HG03571 (cell line): ENCODE measurements around the gene MYO1G.
"Not testable (repeated sequence)": the region's sequence is repeated elsewhere in the genome, so short reads cannot be mapped to it uniquely, and the experiment has no call there.

Experiments
- ATAC-seq: cut with Tn5 transposase; IDR thresholded peaks from one replicate; pipeline ENCODE4 v1.9.1; 2021; ENCODE audit not compliant: unreplicated experiment

The MYO1G gene

DNA sequence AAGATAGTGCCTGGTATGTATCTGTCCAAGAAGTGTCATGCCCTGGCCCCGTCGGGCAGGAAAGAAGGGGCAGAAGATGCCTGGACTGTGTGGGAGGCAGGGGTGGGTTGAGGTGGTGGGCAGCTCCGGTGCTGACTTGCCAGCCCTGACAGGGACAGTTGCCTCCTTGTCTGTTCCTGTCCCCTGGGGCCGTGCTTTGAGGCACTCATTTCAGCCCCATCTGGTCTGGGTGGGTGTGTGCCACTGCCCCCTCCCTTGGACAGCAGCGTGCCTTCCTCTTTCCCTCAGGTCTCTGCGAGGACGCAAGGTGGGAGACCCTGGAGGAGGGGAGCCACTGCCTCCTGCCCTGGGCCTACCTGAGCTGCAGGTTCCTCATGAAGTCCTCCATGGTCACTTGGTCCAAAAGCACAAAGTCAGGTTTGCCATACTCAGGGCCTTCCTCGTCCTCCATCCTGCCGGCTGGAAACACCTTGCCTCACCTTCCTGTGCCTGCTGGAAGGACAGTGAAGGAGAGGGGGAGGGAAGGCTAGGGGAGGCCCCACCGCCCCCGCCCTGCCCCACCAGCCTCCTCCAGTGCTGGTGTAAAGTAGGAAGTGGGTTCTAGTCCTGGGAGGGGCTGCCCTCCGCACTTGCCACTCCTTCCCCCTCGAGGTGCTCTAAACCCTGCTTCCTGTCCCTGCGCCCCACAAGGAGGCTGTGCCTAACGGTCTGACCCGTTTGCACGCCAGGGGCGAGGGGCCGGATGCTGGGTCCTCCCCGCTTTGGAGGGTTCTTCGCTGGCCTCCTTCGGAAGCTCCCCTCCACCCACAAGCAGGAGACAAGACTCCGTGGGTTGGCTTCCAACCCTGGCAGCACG is at the start of gene MYO1G:
Gene MYO1G (minus strand): TSS at position 505 of the 856 bp plus-strand sequence. CDS start 54 bp downstream, at position 451.
- peak; percentile 65 for ATAC-seq

DNA sequence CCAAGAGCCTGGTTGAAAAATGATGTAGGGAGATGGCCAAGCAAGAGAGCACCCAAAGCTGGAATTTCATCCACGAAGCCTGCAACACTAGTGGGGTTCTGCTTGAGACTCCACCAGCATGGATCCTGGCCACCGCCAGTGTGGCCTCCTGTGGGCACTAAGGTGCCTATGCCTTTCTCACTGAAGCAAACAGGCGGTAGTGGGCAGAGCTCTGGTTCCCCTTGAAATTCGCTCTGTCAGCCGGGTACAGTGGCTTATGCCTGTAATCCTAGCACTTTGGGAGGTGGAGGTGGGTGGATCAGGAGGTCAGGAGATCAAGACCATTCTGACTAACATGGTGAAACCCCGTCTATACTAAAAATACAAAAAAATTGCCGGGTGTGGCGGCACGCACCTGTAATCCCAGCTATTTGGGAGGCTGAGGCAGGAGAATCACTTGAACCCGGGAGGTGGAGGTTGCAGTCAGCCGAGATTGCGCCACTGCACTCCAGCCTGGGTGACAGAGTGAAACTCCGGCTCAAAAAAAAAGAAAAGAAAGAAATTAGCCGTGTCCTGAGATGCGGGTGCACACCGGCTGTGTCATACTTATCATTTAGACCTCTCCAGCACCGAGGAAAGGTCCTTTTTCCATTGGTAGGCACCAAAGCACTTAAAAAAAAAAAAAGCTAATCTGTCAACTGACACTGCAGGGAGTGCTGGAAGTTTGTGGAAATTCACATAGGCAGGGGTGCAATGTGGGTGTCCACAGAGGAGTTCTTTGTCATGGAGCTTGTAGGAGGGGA is 49.5 kb upstream of the MYO1G start:
- ATAC-seq: no peak

GRCh38 chr7:45027774-45028114 is 48.9 kb upstream of the MYO1G start:
- ATAC-seq: peak; percentile 21

- peak; percentile 44 for ATAC-seq
These were observed 48.4 kb upstream of the MYO1G start for GRCh38 chr7:45026984-45027773.

DNA sequence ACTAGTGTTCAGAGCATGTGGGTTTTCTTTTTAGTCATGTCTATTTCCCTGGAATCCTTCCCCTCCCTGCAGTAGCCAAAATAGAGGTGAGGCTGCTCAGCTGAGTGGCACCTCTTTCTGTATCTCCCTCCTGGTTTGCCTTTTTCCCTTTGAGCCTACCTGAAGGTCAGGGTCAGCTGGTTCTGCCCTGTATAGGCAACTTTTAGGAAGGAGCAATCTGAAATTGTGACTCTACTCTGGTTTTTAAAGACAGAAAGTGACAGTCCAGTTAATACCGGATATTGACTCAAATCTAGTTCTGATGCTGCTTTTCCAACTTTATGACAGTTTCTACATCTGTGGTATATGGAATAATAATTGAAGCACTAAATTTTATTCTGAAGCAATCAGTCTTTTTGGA is 47.2 kb upstream of the MYO1G start:
- ATAC-seq: no peak

DNA sequence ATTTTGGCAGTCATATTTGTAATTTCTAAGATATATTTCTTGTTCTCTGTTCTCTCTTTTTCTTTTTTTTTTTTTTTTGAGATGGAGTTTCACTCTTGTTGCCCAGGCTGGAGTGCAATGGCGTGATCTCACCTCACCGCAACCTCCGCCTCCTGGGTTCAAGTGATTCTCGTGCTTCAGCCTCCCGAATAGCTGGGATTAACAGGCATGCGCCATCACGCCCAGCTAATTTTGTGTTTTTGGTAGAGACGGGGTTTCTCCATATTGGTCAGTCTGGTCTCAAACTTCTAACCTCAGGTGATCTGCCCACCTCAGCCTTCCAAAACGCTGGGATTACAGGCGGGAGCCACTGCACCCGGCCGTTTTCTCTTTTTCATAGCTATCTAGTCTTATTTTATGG is 46.7 kb upstream of the MYO1G start:
- not testable (repeated sequence) for ATAC-seq

DNA sequence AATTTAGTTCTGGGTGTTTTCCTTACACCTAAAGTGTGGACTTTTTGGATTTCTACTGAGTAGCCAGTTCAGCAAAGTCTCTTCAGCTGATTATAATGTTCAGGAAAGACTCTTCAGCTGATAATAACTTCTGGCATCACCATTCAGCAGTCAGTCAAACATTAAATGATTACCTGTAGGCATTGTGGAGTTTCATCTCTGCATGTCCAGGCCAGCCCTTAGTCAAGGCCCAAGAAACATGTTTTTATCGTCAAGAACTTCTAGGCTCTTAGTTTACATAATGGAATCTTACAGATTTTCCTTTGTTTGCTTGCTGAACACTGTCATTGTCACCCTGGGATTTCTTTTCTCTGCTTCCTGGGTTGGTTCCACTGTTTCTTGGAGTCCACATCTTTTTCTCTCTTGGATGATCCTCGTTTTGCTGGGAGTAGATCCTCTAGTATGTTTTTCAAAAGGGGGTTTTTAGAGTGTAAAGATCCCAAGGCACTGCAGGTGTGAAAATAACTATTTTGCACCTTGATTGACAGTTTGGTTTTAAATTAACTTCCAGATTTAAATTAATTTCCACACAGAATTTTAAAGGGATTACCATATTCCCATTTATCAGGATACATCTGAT is 45.4 kb upstream of the MYO1G start:
- ATAC-seq: no peak

DNA sequence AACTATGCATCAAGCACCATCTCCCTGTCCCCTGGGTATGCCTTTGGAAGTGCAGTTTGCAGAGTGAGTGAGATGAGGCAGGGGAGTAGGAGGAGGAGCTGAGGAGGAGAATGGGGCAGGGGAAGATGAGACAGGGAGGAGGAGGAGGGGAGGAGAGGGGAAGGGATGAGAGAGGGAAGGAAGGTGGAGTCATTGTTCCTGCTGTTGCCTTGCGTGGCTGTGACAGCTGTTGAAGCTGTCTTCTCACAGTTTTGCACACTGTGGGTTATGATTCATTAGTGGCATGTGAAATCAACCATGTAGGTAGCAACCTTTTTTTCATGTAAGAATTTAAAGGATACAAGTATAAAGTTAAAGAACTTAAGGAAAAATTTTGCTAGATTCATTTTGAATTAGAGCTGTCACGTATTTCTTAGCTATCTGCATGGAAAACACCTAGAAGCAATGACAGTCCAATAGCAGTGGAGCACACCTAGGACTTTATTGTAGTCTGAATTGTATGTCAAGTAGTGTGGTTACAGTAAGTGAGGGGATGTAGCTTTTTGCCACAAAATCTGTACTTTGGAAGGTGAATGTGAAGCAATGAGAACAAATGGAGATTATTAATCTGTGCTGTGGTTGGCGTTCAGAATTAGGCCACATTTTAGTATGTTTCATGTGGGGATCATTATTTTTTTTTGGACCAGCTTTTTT is 42.9 kb upstream of the MYO1G start:
- no peak for ATAC-seq

GRCh38 chr7:45020915-45021314 is 42.1 kb upstream of the MYO1G start:
- no peak for ATAC-seq

GRCh38 chr7:45017253-45017652 is 38.4 kb upstream of the MYO1G start:
- ATAC-seq: no peak

DNA sequence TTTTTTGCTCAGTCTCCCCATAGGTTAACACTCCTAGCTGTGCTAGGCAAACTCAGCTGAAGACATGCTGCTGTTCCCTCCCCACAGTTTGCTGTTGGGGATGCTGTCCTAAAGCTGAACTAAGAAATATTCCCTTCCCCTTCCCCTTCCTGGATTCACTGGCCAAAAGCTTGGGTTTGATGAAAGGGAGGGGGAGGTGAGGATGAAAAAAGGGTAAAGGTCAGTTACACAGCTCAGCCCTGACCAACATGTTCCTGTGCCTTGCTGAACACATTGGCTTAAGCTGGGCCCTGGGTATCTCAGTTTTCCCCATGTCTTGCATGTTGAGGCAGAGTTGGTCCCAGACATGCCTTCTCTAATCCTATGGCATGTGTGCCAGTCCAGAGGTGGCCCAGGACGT is 36.5 kb upstream of the MYO1G start:
- ATAC-seq: no peak

DNA sequence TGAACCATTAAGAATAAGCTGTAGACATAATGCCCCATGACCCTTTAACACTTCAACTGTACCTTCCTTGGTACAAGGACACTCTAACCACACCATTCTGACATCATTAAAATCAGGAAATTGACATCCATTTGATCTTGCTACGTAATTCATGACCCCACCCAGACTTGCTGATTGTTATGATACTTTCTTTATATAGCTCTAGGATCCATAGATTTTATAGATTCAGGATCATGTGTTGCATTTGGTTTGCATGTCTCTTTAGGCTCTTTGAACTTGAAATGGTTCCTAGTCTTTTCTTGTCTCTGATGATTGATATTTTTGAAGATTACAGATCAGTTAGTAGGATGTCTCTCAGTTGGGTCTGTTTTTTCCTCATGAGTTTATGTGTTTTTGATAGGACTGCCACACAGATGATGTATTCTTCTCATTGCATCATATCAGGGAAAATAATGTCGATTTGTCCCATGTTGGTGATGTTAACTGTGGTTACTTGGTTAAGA is 34.7 kb upstream of the MYO1G start:
- ATAC-seq: no peak

DNA sequence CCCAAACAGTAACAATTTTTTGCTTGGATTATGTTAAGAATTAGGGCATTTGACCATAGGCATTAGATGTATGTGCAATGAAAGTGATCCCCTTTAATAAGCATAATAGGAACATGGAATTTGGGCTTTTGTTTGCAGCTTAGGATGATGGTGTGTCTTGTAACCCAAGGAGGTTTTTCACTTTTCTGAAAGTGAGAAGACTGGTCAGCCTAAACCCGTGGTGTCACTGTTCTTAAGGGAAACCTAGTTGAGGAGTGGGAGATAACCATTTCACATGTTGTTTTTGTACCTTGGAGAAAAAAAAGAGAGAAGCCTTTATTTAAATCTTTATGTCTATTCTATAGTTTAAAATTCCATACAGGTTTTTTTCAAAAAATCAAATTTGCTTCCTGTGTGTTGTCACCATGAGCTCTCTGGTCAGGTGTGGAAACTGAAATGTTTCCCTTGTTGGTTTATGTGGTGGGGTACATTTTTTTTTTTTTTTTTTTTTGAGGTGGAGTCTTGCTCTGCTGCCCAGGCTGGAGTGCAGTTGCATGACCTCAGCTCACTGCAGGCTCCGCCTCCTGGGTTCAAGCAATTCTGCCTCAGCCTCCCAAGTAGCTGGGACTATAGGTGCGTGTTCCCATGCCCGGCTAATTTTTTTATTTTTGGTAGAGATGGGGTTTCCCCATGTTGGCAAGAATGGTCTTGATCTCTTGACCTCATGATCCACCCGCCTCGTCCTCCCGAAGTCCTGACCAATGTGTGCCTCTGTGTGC is 28.9 kb upstream of the MYO1G start:
- ATAC-seq: peak; percentile 57

GRCh38 chr7:45007106-45007505 is 28.3 kb upstream of the MYO1G start:
- ATAC-seq: no peak

- ATAC-seq: no peak
These were observed 25.0 kb upstream of the MYO1G start for GRCh38 chr7:45003789-45004188.

DNA sequence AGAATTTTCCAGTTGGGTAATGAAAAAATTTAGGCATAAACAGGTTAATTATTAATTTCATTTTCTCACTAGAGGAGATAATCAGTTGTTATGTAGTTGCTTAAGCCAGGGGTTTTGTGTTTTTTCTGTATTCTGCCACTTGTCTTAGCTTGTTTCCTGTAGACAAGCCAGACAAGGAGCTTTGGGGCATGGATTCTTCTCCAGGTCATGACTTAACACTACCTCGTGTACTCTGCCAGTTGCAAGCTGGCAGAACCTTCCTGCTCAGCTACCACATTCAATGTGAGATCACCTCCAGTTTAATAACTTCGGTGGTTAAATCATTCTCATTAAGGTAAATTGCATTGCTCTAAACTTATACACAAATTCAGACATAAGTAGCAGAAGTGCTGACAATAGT is 23.0 kb upstream of the MYO1G start:
- ATAC-seq: no peak

DNA sequence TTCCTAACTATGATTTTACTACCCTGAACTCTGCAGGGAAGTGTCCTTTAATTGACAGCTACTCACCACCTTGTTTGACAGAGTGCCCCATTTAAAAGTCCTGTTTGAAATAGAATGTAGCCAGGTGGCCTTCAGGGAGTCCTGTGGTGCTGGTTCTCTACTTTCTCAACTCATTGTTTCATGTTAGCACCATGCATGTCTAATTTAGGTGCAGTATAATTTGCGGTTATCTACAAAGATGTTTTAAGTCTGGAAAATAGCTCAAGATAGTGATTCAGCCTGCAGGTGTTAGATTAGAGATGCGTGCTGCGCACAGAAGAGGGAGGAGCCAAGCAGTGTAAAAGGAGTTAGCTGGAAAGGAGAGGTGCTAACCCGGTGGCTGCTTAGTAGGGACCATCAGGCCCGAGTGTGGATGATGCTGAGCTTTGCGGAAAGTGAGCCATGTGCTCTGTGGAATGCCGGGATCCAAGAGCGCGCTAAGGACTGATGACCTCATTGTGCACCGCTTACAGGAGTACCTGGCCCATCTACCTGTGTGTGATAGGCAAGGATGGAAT is 22.4 kb upstream of the MYO1G start:
- no peak for ATAC-seq

- no peak for ATAC-seq
These were observed 21.5 kb upstream of the MYO1G start, which contains the start of gene CCM2 for GRCh38 chr7:45000093-45001032. Gene CCM2, plus strand, starts transcription at chr7:45000201. Its CDS starts 133 bp downstream, at chr7:45000334.
